HepG2 (cell line): ENCODE data around the gene DTX4. TPM values are rescaled to one million over a fixed set of nuclear protein-coding genes. Genes with fewer than 3 reads are reported as not detected.

Source experiments
- ATAC-seq: fragments of 200-7000 bp; cut with Tn5 transposase; 3 replicates; pipeline ENCODE4 v1.9.1; 2020; ENCODE audit warnings: mild to moderate bottlenecking, moderate library complexity
- BruUV-seq: library from RNA; stranded (reverse); fragments of 400-500 nt; replicated peaks from 2 replicates; lab custom pipeline; 2021; lab: Mats Ljungman, UMichigan
- CTCF ChIA-PET: fragments of 300-600 bp; formaldehyde crosslinking; extraction: SDS; loops from one replicate; lab custom pipeline; 2021; ENCODE audit warnings: low total read pairs, inconsistent platforms, low intra/inter-chr PET ratio; lab: Yijun Ruan, JAX
- POLR2A ChIA-PET: fragments of 350-600 bp; sonication (Branson Sonifier 250); formaldehyde crosslinking; loops from one replicate; lab custom pipeline; 2020; ENCODE audit warnings: antibody characterized with exemption, inconsistent platforms; lab: Yijun Ruan, JAX
- DNase-seq: peaks from one replicate; pipeline ENCODE4 v3.0.0-alpha.2; 2015; ENCODE audit warnings: low spot score
- FAIRE-seq: peaks from 3 replicates; lab custom pipeline; 2011; peaks lifted over from hg19 to GRCh38; lab: Jason Lieb, UNC
- H2AFZ ChIP-seq: one replicate; pipeline ENCODE4 v1.6.1; 2011; ENCODE audit warnings: low read length, inconsistent platforms
- H3K27ac ChIP-seq: fragments of 300-600 bp; 3 replicates; pipeline ENCODE4 v1.8.0; 2011; ENCODE audit warnings: mixed run types, mild to moderate bottlenecking, mixed read lengths, low read length, inconsistent platforms; ENCODE audit not compliant: insufficient read depth; ENCODE audit errors: extremely low read length
- H3K27me3 ChIP-seq, 2 experiments: fragments of 200-600 bp in 1 of 2; 2 replicates in 1 of 2; 3 replicates in 1 of 2; pipeline versions ENCODE4 v1.6.0 to v1.8.0; 2011; ENCODE audit warnings: low read length in 2 of 2, mild to moderate bottlenecking in 2 of 2, moderate library complexity in 2 of 2, inconsistent platforms in 1 of 2; ENCODE audit not compliant: insufficient read depth in 2 of 2, control insufficient read depth in 1 of 2
- H3K36me3 ChIP-seq, 2 experiments: fragments of 200-600 bp in 1 of 2; replicated peaks in 1 of 2; 2 replicates in 1 of 2; 3 replicates in 1 of 2; pipeline versions ENCODE4 v1.5.1 to v1.8.0; 2011; ENCODE audit warnings: low read length in 2 of 2, inconsistent platforms in 1 of 2; ENCODE audit not compliant: insufficient read depth in 2 of 2, control insufficient read depth in 1 of 2
- H3K4me1 ChIP-seq: 2 replicates; pipeline ENCODE4 v1.5.1; 2012; ENCODE audit warnings: low read length, inconsistent platforms; ENCODE audit not compliant: insufficient read depth
- H3K4me2 ChIP-seq: 2 replicates; pipeline ENCODE4 v1.6.0; 2011; ENCODE audit warnings: low read depth, low read length, inconsistent platforms
- H3K4me3 ChIP-seq, 3 experiments: fragments of 200-600 bp in 1 of 3; sonication (generic), shearing (Covaris generic) in 1 of 3; replicated peaks in 1 of 3; 2 replicates each; pipeline ENCODE4 v1.5.1; 2011 to 2016; ENCODE audit warnings: low read length in 3 of 3, inconsistent platforms in 2 of 3, low read depth in 2 of 3, mild to moderate bottlenecking in 2 of 3, control low read depth in 1 of 3, mixed read lengths in 1 of 3; ENCODE audit not compliant: insufficient read depth in 1 of 3
- H3K79me2 ChIP-seq: one replicate; pipeline ENCODE4 v1.6.1; 2011; ENCODE audit warnings: low read length, inconsistent platforms; ENCODE audit not compliant: insufficient read depth
- H3K9ac ChIP-seq: 2 replicates; pipeline ENCODE4 v1.6.0; 2011; ENCODE audit warnings: mild to moderate bottlenecking, low read depth, low read length, inconsistent platforms; ENCODE audit not compliant: insufficient read depth
- H3K9me3 ChIP-seq: 2 replicates; pipeline ENCODE4 v1.5.1; 2012; ENCODE audit warnings: mild to moderate bottlenecking, low read length
- H4K20me1 ChIP-seq: 2 replicates; pipeline ENCODE4 v1.6.0; 2011; ENCODE audit warnings: inconsistent platforms, mild to moderate bottlenecking, low read length, moderate library complexity; ENCODE audit not compliant: insufficient read depth
- ARID3A ChIP-seq: IDR thresholded peaks from 2 replicates; pipeline ENCODE4 v1.6.1; 2012; ENCODE audit warnings: low read depth, low read length, improper control_type of control experiment
- BCLAF1 ChIP-seq: fragments of 450-650 bp; IDR thresholded peaks from 2 replicates; pipeline ENCODE4 v1.6.1; 2017; ENCODE audit warnings: mild to moderate bottlenecking
- CBFB ChIP-seq: sonication (generic); formaldehyde crosslinking; IDR thresholded peaks from 2 replicates; pipeline ENCODE4 v1.4.0; 2020; ENCODE audit warnings: missing genetic modification reagents
- FOXA3 ChIP-seq: IDR thresholded peaks from 2 replicates; pipeline ENCODE4 v1.6.1; 2016; ENCODE audit warnings: missing genetic modification reagents, missing compliant biosample characterization
- GATAD1 ChIP-seq: IDR thresholded peaks from 2 replicates; pipeline ENCODE4 v1.6.1; 2016; ENCODE audit warnings: missing genetic modification reagents, missing compliant biosample characterization
- SRSF4 ChIP-seq: fragments of 200-400 bp; formaldehyde crosslinking; IDR thresholded peaks from one replicate; pipeline ENCODE4 v1.6.1; 2018; ENCODE audit warnings: mild to moderate bottlenecking, low read depth, low read length, moderate library complexity; ENCODE audit not compliant: poor library complexity, severe bottlenecking
- ZNF33B ChIP-seq: sonication (generic); formaldehyde crosslinking; IDR thresholded peaks from 2 replicates; pipeline ENCODE4 v1.5.1; 2020; ENCODE audit warnings: mild to moderate bottlenecking, missing genetic modification reagents
- WGBS: methylation state at CpG from one replicate; pipeline ENCODE4 v1.1.6; 2017; ENCODE audit warnings: low lambda C conversion rate; 5-methylcytosine and 5-hydroxymethylcytosine counted together
- in situ Hi-C: cut with HindIII; loops from 2 replicates; pipeline ENCODE4 v1.10.0; 2017; ENCODE audit warnings: low pct_unique_long_range_greater_than_20kb; ENCODE audit not compliant: extremely low pct_ligation_motif_present
- intact Hi-C: fragments of 100-400 bp; cut with micrococcal nuclease; formaldehyde crosslinking; loops from one replicate; pipeline ENCODE4 v1.10.0; 2022; ENCODE audit not compliant: unreplicated experiment
- polyA plus RNA-seq, 8 experiments: library from polyadenylated mRNA; depleted of rRNA in 3 of 8; stranded (reverse) in 7 of 8; unstranded in 1 of 8; fragments of >200 nt; fragmentation: Illumina TruSeq in 4 of 8; extraction: Trizol in 4 of 8; gene quantifications; 2 replicates each; pipeline versions ENCODE4 v1.2.1 to v1.2.3, GENCODE V29; 2011 to 2016; ENCODE audit warnings: low read depth in 4 of 8, missing spikeins in 1 of 8, mixed read lengths in 1 of 8; ENCODE audit not compliant: insufficient read depth in 1 of 8
- total RNA-seq, 5 experiments: library from RNA; depleted of rRNA; stranded (reverse); fragments of >200 nt; fragmentation: Illumina TruSeq; extraction: Trizol; gene quantifications; 2 replicates each; pipeline ENCODE4 v1.2.3, GENCODE V29; 2016; ENCODE audit warnings: low read depth in 1 of 5
- TF ChIP-seq, protein P1 (sequence below): sonication (generic); formaldehyde crosslinking; IDR thresholded peaks from 2 replicates; pipeline ENCODE4 v1.8.1; 2023; ENCODE audit warnings: mild to moderate bottlenecking, missing genetic modification reagents

The DTX4 gene
- total and polyA plus RNA-seq, 2 of the 13 experiments (the other 11 are each of a cell fraction or from before 2014, with no cell fraction given), result 0.67 to 5.6 TPM

DNA sequence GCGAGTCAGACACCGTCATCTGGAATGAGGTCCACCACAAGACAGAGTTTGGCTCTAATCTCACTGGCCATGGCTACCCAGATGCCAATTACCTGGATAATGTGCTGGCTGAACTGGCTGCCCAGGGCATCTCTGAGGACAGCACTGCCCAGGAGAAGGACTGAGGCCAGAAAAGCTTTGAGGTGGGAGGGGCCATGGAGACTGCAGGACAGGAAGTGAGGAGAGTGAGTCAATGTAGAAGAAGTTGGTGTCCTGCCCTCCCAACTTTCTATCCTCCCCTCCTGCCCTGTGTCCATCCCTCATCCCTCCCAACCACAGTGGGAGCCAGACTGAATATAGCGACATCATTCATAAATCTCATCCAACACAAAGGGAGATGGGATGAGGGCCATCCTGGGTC, 32.8 kb downstream of the DTX4 start:
- Histone ChIP-seq H3K4me3 (no peak overlapping the region), H2AFZ (no peak overlapping the region), H3K79me2 (no peaks in the 10 kb centered on the region), H3K9me3 (no peaks in the 10 kb centered on the region), H3K9ac (no peak overlapping the region), H3K27me3 (no peaks in the 10 kb centered on the region), H3K4me2 (no peak overlapping the region), H4K20me1 (no peaks in the 10 kb centered on the region)
- intact Hi-C loops, result loop anchor here (10.0 kb wide), 1 partner anchor 60 kb away; the partner anchor contains the start of gene FAM111A
- no peak for FAIRE-seq
- no TSS peak for BruUV-seq
- WGBS, result 85% methylated on average over 3 of the region's 3 CpGs
- ATAC-seq, result no peak
- POLR2A ChIA-PET, result no interaction called here
- TF ChIP-seq, protein P1, sequence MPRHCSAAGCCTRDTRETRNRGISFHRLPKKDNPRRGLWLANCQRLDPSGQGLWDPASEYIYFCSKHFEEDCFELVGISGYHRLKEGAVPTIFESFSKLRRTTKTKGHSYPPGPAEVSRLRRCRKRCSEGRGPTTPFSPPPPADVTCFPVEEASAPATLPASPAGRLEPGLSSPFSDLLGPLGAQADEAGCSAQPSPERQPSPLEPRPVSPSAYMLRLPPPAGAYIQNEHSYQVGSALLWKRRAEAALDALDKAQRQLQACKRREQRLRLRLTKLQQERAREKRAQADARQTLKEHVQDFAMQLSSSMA (CRISPR knock-in tag), result no peak
- TF ChIP-seq ARID3A, result no peak
- no peak for TF ChIP-seq CBFB (CRISPR knock-in tag)
- no peak for TF ChIP-seq GATAD1 (CRISPR knock-in tag)
- TF ChIP-seq ZNF33B (CRISPR knock-in tag), result no peak
- no peak for TF ChIP-seq FOXA3 (CRISPR knock-in tag)
- no peak for TF ChIP-seq SRSF4
- no peak for TF ChIP-seq BCLAF1
- TF ChIP-seq, all 625 proteins: peak for 0
- in situ Hi-C loops, result loop anchor here (5.0 kb wide), 2 partner anchors 32 to 228 kb away; partner anchors contain the start of gene DTX4
- Histone ChIP-seq H3K4me1 (peaks cover 9% of the 10 kb centered on the region; the same call in 1 of the 2 replicates), H3K36me3 (peaks cover 3 to 5% of the 10 kb centered on the region in 2 experiments; a peak in 2 of 5 replicates), H3K27ac (no peak overlapping the region)
- CTCF ChIA-PET, result no interaction called here
- DNase-seq, result no peak
